PC-9 (cell line): ENCODE measurements around the gene NAGA.

Experiments used
- CTCF ChIP-seq: fragments of 200-600 bp; sonication (generic); conservative IDR thresholded peaks from 2 replicates; pipeline ENCODE4 v1.6.1; 2017; ENCODE audit warnings: mixed run types, antibody characterized with exemption, mild to moderate bottlenecking, moderate library complexity
- EZH2 ChIP-seq: fragments of 200-600 bp; sonication (generic); IDR thresholded peaks from 2 replicates; pipeline ENCODE4 v1.8.0; 2017; ENCODE audit warnings: antibody characterized with exemption, low read depth

- TF ChIP-seq CTCF (peak; percentile 92), EZH2 (no peak)
Observed at GRCh38 chr22:42090596-42091454, 20.2 kb upstream of the NAGA start, which contains the start of gene NDUFA6.
